AG04450 (cell line): ENCODE measurements around the gene ICAM1. TPM values are rescaled to one million over a fixed set of nuclear protein-coding genes. Genes with fewer than 3 reads are reported as not detected.

Experiments
- CTCF ChIA-PET: fragments of 300-600, 350-600 bp; formaldehyde crosslinking; extraction: SDS; loops from one replicate; lab custom pipeline; 2022; ENCODE audit warnings: antibody characterized with exemption, inconsistent platforms; lab: Charles Lee
- POLR2A ChIA-PET: fragments of 350-600 bp; formaldehyde crosslinking; extraction: SDS; loops from one replicate; lab custom pipeline; 2021; ENCODE audit warnings: antibody characterized with exemption, inconsistent platforms; lab: Yijun Ruan, JAX
- DNase-seq: peaks from one replicate; pipeline ENCODE4 v3.0.0-alpha.2; 2011; ENCODE audit warnings: low read depth, low spot score
- H3K27ac ChIP-seq: one replicate; pipeline ENCODE4 v1.5.1; 2012; ENCODE audit warnings: low read depth, low read length, control low read depth
- H3K27me3 ChIP-seq: one replicate; pipeline ENCODE4 v1.6.0; 2012; ENCODE audit warnings: low read length; ENCODE audit not compliant: control insufficient read depth, insufficient read depth
- H3K4me3 ChIP-seq: 2 replicates; pipeline ENCODE4 v1.5.1; 2011; ENCODE audit warnings: mild to moderate bottlenecking, low read depth, low read length, control low read depth
- H3K9me3 ChIP-seq: 2 replicates; pipeline ENCODE4 v1.5.1; 2012; ENCODE audit warnings: low read length; ENCODE audit not compliant: control insufficient read depth, insufficient read depth
- CTCF ChIP-seq: IDR thresholded peaks from 2 replicates; pipeline ENCODE4 v1.5.1; 2011; ENCODE audit warnings: low read depth, low read length, control low read depth, inconsistent platforms
- polyA plus RNA-seq: library from polyadenylated mRNA; depleted of rRNA; stranded (reverse); fragments of >200 nt; gene quantifications from 2 replicates; pipeline ENCODE4 v1.2.3, GENCODE V29; 2011

ICAM1 gene
- polyA plus RNA-seq, 1 experiment: 40.4 TPM

GRCh38 chr19:10321417-10321797 lies 50.5 kb downstream of the ICAM1 start:
- Histone ChIP-seq H3K9me3 (no peaks in the 10 kb centered on the region; the same call in 1 of the 2 replicates), H3K27me3 (no peaks in the 10 kb centered on the region), H3K27ac (no peak overlapping the region), H3K4me3 (no peak overlapping the region)
- ChIA-PET CTCF (no interaction called here), POLR2A (no interaction called here)
- TF ChIP-seq CTCF: no peak
- no peak for DNase-seq

GRCh38 chr19:10321874-10322835 lies 51.2 kb downstream of the ICAM1 start:
- CTCF ChIA-PET: no interaction called here
- H3K27me3 ChIP-seq: no peaks in the 10 kb centered on the region
- H3K4me3 ChIP-seq: no peak overlapping the region
- TF ChIP-seq CTCF: no peak
- no peaks in the 10 kb centered on the region; the same call in 1 of the 2 replicates for H3K9me3 ChIP-seq
- no peak for DNase-seq
- POLR2A ChIA-PET: no interaction called here
- H3K27ac ChIP-seq: no peak overlapping the region

- POLR2A ChIA-PET: interaction anchor here (0.7 kb wide), 1 partner anchor 14 kb away, joined by 7 read pairs; no protein-coding TSS in a partner anchor
- H3K27me3 ChIP-seq: no peaks in the 10 kb centered on the region
- CTCF ChIA-PET: interaction anchor here (0.6 kb wide), 1 partner anchor 90 kb away, joined by 3 read pairs; no protein-coding TSS in a partner anchor
- no peak for DNase-seq
- no peaks in the 10 kb centered on the region; the same call in 1 of the 2 replicates for H3K9me3 ChIP-seq
- H3K27ac ChIP-seq: no peak overlapping the region
- no peak overlapping the region for H3K4me3 ChIP-seq
- TF ChIP-seq CTCF: no peak
These were observed 54.8 kb downstream of the ICAM1 start for GRCh38 chr19:10325732-10326131.

- H3K27me3 ChIP-seq: no peaks in the 10 kb centered on the region
- H3K9me3 ChIP-seq: no peaks in the 10 kb centered on the region; the same call in 1 of the 2 replicates
- ChIA-PET POLR2A (no interaction called here), CTCF (interaction anchor here (0.8 kb wide), 1 partner anchor 58 kb away, joined by 3 read pairs; no protein-coding TSS in a partner anchor)
- no peak for TF ChIP-seq CTCF
- no peak overlapping the region for H3K27ac ChIP-seq
- H3K4me3 ChIP-seq: no peak overlapping the region
- no peak for DNase-seq
These were observed 56.9 kb downstream of the ICAM1 start for GRCh38 chr19:10327793-10328192.
